AG04449 (cell line): ENCODE measurements around the gene CEACAM16.

ENCODE experiments used
- CTCF ChIA-PET: fragments of 350-600 bp; formaldehyde crosslinking; extraction: SDS; loops from one replicate; lab custom pipeline; 2021; ENCODE audit warnings: antibody characterized with exemption; lab: Yijun Ruan, JAX
- POLR2A ChIA-PET: fragments of 400-600, 350-600 bp; formaldehyde crosslinking; extraction: SDS; loops from one replicate; lab custom pipeline; 2020; ENCODE audit warnings: antibody characterized with exemption, inconsistent platforms; lab: Yijun Ruan, JAX
- DNase-seq: peaks from one replicate; pipeline ENCODE4 v3.0.0-alpha.2; 2010; ENCODE audit warnings: low read depth, low spot score
- H3K4me3 ChIP-seq: 2 replicates; pipeline ENCODE4 v1.5.1; 2011; ENCODE audit warnings: low read depth, mild to moderate bottlenecking, control low read depth, low read length
- TF ChIP-seq, protein P1 (sequence below): IDR thresholded peaks from one replicate; pipeline ENCODE4 v1.5.1; 2011; ENCODE audit warnings: mild to moderate bottlenecking, moderate library complexity, low read length, control low read depth, inconsistent platforms; ENCODE audit not compliant: insufficient read depth; ENCODE audit errors: missing control alignments

Gene CEACAM16, protein sequence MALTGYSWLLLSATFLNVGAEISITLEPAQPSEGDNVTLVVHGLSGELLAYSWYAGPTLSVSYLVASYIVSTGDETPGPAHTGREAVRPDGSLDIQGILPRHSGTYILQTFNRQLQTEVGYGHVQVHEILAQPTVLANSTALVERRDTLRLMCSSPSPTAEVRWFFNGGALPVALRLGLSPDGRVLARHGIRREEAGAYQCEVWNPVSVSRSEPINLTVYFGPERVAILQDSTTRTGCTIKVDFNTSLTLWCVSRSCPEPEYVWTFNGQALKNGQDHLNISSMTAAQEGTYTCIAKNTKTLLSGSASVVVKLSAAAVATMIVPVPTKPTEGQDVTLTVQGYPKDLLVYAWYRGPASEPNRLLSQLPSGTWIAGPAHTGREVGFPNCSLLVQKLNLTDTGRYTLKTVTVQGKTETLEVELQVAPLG

DNA sequence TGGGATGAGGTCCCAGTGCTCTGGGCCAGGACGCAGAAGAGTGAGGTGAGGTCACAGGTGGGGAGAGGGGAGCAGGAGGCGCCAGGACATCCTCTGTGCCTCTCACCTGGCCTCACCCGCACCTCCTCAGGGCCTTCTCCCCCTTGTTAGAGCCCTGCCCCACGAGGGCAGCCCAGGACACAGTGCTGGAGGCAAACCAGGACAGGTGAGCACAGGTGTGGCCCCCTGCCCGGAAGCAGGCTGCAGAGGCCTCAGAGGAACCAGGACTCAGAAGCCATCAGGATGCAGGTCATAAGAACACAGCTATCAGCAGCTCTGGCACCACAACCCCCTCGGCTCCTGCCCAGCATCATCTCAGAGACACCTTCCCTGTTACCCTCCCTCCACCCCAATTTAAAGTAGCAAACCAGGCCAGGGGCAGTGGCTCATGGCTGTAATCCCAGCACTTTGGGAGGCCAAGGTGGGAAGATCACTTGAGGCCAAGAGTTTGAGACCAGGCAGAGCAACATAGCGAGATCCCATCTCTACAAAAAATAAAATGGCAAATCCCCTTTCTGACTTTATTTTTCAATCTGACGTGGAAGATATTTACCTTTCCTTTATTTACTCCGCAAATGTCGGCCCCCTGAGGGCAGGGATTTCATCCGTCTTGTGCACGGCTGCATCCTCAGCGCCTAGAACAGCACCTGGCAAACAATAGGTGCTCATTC lies at the start of gene CEACAM16:
CEACAM16 (plus strand) TSS at position 660 of the 710 bp plus-strand sequence. CDS start 2,306 bp downstream, outside the sequence.
- CTCF ChIA-PET = no interaction called here
- TF ChIP-seq, protein P1, sequence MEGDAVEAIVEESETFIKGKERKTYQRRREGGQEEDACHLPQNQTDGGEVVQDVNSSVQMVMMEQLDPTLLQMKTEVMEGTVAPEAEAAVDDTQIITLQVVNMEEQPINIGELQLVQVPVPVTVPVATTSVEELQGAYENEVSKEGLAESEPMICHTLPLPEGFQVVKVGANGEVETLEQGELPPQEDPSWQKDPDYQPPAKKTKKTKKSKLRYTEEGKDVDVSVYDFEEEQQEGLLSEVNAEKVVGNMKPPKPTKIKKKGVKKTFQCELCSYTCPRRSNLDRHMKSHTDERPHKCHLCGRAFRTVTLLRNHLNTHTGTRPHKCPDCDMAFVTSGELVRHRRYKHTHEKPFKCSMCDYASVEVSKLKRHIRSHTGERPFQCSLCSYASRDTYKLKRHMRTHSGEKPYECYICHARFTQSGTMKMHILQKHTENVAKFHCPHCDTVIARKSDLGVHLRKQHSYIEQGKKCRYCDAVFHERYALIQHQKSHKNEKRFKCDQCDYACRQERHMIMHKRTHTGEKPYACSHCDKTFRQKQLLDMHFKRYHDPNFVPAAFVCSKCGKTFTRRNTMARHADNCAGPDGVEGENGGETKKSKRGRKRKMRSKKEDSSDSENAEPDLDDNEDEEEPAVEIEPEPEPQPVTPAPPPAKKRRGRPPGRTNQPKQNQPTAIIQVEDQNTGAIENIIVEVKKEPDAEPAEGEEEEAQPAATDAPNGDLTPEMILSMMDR = no peak
- POLR2A ChIA-PET = no interaction called here
- DNase-seq = no peak
- no peak within 1 kb of the TSS for H3K4me3 ChIP-seq

DNA sequence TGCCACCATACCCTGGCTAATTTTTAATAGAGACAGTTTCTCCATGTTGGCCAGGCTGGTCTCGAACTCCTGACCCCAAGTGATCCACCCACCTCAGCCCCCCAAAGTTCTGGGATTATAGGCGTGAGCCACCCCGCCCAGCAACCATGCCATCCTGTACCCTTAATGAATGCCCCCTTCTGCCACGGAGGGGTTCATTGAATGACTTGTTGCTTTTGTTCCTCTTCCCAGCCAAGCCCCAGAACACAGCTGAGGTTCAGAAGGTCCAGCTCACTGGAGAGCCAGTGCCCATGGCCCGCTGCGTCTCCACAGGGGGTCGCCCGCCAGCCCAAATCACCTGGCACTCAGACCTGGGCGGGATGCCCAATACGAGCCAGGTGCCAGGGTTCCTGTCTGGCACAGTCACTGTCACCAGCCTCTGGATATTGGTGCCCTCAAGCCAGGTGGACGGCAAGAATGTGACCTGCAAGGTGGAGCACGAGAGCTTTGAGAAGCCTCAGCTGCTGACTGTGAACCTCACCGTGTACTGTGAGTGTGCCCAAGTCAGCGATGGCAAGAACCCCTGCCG lies 49.3 kb upstream of the CEACAM16 start:
- no peak overlapping the region for H3K4me3 ChIP-seq
- DNase-seq = no peak
- CTCF ChIA-PET = interaction anchor here (1.2 to 3.4 kb wide), 4 partner anchors 8 to 196 kb away, joined by 3 to 30 read pairs (median 7); partner anchors contain the start of gene NECTIN2
- TF ChIP-seq, protein P1 = no peak
- POLR2A ChIA-PET = no interaction called here

DNA sequence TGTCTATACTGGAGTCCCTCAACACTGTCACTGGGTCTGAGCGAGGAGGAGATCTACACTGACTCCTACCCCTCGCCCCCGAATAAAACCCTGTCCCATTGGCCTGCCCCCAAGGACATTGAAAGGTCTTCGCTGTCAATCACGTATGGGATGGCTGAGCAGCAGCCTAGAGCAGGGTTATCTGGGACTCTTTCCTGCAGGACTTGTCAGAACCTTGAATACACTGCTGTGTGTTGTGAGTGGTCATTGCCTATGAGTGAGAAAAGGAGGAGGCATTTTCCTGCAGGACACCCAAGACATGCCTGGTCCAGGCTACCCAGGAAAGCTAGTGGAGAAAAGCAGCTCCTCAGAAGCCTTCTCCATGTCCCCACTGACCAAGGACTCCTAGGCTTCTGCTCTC lies 45.6 kb upstream of the CEACAM16 start:
- CTCF ChIA-PET = interaction anchor here (0.7 to 9.3 kb wide), 10 partner anchors 10 to 90 kb away, joined by 3 to 121 read pairs (median 8); partner anchors contain the start of gene PVR
- POLR2A ChIA-PET = no interaction called here
- H3K4me3 ChIP-seq = no peak overlapping the region
- no peak for DNase-seq
- TF ChIP-seq, protein P1 = no peak

DNA sequence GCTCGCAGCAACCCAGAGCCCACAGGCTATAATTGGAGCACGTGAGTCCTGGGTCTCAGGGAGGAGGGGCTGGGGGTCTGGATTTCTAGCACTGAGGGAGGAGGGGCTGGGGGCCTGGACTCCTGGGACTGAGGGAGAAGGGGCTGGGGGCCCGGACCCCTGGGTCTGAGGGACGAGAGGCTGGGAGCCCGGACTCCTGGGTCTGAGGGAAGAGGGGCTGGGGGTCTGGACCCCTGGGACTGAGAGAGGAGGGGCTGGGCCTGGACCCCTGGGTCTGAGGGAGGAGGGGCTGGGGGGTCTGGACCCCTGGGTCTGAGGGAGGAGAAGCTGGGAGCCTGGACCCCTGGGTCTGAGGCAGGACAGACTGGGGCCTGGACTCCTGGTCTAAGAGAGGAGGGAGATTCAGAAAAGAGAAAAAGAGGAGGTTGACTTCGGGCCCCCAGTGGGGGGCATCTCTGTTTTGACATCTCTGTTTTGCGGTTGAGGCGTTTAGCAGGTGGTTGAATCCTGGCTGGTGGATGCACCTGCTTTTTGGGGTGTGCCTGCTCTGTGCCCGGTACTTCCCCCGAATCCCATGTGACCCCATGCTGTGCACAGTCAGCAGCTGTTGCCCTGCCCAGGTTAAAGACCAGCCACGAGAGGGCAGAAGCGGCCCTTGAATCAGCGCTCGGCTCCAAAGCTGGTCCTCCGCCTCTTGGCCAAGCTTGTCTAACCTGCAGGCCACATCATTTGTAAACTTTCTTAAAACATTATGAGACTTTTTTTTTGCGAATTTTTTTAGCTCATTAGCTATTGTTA lies 44.8 kb upstream of the CEACAM16 start:
- DNase-seq = no peak
- no peak overlapping the region for H3K4me3 ChIP-seq
- POLR2A ChIA-PET = interaction anchor here (1.1 kb wide), 1 partner anchor 10 kb away, joined by 4 read pairs; the partner anchor contains the start of gene PVR
- CTCF ChIA-PET = interaction anchor here (1.1 to 9.3 kb wide), 12 partner anchors 9 to 117 kb away, joined by 3 to 121 read pairs (median 7); partner anchors contain the start of gene PVR
- TF ChIP-seq, protein P1 = peak; percentile 62

DNA sequence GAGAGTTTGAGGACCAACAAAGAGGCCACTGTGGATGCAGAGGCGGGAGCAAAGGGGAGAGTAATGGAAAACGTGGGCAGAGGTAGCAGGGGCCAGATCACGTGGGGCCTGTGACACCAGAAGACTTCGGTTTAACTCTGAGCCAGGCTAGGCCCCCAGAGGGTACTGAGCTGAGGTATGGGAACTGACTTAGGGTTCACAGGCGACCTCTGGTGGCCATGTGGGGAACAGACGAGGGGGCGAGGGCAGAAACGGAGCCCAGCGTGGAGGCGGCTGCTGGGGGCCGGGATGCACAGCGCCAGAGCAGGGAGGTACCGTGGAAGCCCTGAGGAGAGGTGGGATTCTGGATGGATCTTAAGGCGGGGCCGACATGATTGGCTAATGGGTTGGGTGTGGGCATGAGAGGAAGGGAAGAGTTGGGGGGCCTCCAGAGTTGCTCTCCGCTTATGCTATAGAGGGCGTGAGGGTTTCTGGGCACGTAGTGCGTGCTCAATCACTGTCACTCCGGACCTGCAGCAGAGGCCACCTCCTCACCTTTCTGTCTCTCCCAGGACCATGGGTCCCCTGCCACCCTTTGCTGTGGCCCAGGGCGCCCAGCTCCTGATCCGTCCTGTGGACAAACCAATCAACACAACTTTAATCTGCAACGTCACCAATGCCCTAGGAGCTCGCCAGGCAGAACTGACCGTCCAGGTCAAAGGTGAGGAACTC lies 41.6 kb upstream of the CEACAM16 start:
- DNase-seq = no peak
- H3K4me3 ChIP-seq = no peak overlapping the region
- ChIA-PET POLR2A (interaction anchor here (0.6 to 1.7 kb wide), 3 partner anchors 9 to 86 kb away, joined by 3 to 4 read pairs (median 3); no protein-coding TSS in a partner anchor), CTCF (interaction anchor here (0.6 to 9.3 kb wide), 30 partner anchors 8 to 187 kb away, joined by 3 to 121 read pairs (median 5); partner anchors contain the start of gene PVR)
- TF ChIP-seq, protein P1 = peak; percentile 94
